Measurements from ENCODE around the gene TMLHE. TPM values are rescaled to one million over a fixed set of nuclear protein-coding genes. Genes with fewer than 3 reads are reported as not detected.

The TMLHE gene
- total RNA-seq, 1 experiment from 2014 or later, result 11.2 TPM

DNA sequence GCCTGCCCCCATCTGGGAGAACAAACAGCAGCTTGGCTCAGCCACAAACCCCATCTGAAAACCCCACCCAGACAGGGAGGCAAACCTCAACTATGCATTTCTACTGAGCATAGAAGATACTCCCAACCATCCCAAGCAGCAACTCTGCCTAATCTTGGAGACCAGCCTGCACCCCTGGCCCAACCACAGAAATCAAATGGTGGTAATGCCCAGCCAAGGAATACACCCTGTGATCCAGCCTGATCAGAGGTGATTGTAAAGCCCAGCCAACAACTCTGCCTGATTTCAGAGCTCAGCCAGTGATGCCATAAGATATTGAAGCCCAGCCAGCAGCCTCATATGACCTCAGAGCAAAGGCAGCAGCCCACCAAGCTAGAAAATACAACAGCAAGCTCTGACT, 19.8 kb downstream of the TMLHE start:
- H3K4me1 Mint-ChIP-seq, result peaks cover 6% of the 10 kb centered on the region; the same call in 1 of the 2 replicates
- H3K4me3 Mint-ChIP-seq, result no peak overlapping the region
- CTCF ChIA-PET, result no interaction called here
- DNase-seq (ENCODE audit: low spot score) (no peak), ATAC-seq (no peak)
- H3K27me3 Mint-ChIP-seq (ENCODE audit: low read depth), result no peaks in the 10 kb centered on the region
- no peak for TF ChIP-seq NFYB (CRISPR knock-in tag; conservative IDR thresholded peaks at IDR 0.05; ENCODE audit: low read depth)
- TF ChIP-seq, protein P1, sequence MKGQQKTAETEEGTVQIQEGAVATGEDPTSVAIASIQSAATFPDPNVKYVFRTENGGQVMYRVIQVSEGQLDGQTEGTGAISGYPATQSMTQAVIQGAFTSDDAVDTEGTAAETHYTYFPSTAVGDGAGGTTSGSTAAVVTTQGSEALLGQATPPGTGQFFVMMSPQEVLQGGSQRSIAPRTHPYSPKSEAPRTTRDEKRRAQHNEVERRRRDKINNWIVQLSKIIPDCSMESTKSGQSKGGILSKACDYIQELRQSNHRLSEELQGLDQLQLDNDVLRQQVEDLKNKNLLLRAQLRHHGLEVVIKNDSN (CRISPR knock-in tag; IDR thresholded peaks at IDR 0.05), result no peak
- TF ChIP-seq, protein P2, sequence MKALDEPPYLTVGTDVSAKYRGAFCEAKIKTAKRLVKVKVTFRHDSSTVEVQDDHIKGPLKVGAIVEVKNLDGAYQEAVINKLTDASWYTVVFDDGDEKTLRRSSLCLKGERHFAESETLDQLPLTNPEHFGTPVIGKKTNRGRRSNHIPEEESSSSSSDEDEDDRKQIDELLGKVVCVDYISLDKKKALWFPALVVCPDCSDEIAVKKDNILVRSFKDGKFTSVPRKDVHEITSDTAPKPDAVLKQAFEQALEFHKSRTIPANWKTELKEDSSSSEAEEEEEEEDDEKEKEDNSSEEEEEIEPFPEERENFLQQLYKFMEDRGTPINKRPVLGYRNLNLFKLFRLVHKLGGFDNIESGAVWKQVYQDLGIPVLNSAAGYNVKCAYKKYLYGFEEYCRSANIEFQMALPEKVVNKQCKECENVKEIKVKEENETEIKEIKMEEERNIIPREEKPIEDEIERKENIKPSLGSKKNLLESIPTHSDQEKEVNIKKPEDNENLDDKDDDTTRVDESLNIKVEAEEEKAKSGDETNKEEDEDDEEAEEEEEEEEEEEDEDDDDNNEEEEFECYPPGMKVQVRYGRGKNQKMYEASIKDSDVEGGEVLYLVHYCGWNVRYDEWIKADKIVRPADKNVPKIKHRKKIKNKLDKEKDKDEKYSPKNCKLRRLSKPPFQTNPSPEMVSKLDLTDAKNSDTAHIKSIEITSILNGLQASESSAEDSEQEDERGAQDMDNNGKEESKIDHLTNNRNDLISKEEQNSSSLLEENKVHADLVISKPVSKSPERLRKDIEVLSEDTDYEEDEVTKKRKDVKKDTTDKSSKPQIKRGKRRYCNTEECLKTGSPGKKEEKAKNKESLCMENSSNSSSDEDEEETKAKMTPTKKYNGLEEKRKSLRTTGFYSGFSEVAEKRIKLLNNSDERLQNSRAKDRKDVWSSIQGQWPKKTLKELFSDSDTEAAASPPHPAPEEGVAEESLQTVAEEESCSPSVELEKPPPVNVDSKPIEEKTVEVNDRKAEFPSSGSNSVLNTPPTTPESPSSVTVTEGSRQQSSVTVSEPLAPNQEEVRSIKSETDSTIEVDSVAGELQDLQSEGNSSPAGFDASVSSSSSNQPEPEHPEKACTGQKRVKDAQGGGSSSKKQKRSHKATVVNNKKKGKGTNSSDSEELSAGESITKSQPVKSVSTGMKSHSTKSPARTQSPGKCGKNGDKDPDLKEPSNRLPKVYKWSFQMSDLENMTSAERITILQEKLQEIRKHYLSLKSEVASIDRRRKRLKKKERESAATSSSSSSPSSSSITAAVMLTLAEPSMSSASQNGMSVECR (CRISPR knock-in tag; IDR thresholded peaks at IDR 0.05; ENCODE audit: borderline replicate concordance), result no peak
- no peak for TF ChIP-seq KAT7 (CRISPR knock-in tag; IDR thresholded peaks at IDR 0.05; ENCODE audit: borderline replicate concordance)
- TF ChIP-seq EMX1 (CRISPR knock-in tag; IDR thresholded peaks at IDR 0.05), result no peak
- TF ChIP-seq CBFB (CRISPR knock-in tag; IDR thresholded peaks at IDR 0.05; ENCODE audit: low read depth), result no peak
- no peak for TF ChIP-seq HMGA2 (CRISPR knock-in tag; IDR thresholded peaks at IDR 0.05)
- TF ChIP-seq GABPB1 (CRISPR knock-in tag; IDR thresholded peaks at IDR 0.05), result no peak
- no peak for TF ChIP-seq ETV6 (CRISPR knock-in tag; IDR thresholded peaks at IDR 0.05)
- H3K27ac Mint-ChIP-seq, result no peak overlapping the region
- POLR2A ChIA-PET, result no interaction called here
- H3K36me3 Mint-ChIP-seq, result peaks cover 22% of the 10 kb centered on the region
- H3K9me3 Mint-ChIP-seq, result peaks cover 21% of the 10 kb centered on the region

DNA sequence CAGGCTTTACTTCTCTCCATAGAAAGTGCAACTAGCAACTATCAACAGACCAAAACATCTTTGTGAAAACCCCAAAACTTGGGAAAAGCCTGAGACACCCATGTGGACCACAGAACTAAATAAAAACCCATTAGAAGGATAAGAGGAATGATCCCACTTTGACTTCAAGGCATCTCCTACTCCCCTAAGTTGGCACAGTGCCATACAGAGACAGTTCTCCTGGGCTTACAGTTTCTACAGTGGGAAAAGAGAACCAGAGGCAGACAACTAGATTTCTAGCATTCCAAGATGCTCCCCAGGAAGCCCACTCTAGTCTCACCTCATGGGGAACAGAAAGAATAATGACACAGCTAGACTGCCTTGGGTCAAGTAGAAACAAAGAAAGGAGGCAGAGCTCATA, 20.4 kb downstream of the TMLHE start:
- TF ChIP-seq, protein P3, sequence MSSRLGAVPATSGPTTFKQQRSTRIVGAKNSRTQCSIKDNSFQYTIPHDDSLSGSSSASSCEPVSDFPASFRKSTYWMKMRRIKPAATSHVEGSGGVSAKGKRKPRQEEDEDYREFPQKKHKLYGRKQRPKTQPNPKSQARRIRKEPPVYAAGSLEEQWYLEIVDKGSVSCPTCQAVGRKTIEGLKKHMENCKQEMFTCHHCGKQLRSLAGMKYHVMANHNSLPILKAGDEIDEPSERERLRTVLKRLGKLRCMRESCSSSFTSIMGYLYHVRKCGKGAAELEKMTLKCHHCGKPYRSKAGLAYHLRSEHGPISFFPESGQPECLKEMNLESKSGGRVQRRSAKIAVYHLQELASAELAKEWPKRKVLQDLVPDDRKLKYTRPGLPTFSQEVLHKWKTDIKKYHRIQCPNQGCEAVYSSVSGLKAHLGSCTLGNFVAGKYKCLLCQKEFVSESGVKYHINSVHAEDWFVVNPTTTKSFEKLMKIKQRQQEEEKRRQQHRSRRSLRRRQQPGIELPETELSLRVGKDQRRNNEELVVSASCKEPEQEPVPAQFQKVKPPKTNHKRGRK (CRISPR knock-in tag; IDR thresholded peaks at IDR 0.05; ENCODE audit: borderline replicate concordance), result no peak
- TF ChIP-seq CREM (CRISPR knock-in tag; IDR thresholded peaks at IDR 0.05) (no peak), TEAD4 (CRISPR knock-in tag; IDR thresholded peaks at IDR 0.05) (no peak), ZNF423 (CRISPR knock-in tag; IDR thresholded peaks at IDR 0.05) (no peak), FOXK1 (CRISPR knock-in tag; IDR thresholded peaks at IDR 0.05) (no peak)
- TF ChIP-seq, protein P4, sequence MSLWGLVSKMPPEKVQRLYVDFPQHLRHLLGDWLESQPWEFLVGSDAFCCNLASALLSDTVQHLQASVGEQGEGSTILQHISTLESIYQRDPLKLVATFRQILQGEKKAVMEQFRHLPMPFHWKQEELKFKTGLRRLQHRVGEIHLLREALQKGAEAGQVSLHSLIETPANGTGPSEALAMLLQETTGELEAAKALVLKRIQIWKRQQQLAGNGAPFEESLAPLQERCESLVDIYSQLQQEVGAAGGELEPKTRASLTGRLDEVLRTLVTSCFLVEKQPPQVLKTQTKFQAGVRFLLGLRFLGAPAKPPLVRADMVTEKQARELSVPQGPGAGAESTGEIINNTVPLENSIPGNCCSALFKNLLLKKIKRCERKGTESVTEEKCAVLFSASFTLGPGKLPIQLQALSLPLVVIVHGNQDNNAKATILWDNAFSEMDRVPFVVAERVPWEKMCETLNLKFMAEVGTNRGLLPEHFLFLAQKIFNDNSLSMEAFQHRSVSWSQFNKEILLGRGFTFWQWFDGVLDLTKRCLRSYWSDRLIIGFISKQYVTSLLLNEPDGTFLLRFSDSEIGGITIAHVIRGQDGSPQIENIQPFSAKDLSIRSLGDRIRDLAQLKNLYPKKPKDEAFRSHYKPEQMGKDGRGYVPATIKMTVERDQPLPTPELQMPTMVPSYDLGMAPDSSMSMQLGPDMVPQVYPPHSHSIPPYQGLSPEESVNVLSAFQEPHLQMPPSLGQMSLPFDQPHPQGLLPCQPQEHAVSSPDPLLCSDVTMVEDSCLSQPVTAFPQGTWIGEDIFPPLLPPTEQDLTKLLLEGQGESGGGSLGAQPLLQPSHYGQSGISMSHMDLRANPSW (CRISPR knock-in tag; conservative IDR thresholded peaks at IDR 0.05; ENCODE audit: low read depth), result no peak
- TF ChIP-seq, protein P5, sequence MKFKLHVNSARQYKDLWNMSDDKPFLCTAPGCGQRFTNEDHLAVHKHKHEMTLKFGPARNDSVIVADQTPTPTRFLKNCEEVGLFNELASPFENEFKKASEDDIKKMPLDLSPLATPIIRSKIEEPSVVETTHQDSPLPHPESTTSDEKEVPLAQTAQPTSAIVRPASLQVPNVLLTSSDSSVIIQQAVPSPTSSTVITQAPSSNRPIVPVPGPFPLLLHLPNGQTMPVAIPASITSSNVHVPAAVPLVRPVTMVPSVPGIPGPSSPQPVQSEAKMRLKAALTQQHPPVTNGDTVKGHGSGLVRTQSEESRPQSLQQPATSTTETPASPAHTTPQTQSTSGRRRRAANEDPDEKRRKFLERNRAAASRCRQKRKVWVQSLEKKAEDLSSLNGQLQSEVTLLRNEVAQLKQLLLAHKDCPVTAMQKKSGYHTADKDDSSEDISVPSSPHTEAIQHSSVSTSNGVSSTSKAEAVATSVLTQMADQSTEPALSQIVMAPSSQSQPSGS (CRISPR knock-in tag; IDR thresholded peaks at IDR 0.05; ENCODE audit: borderline replicate concordance, low read depth), result no peak
- H3K9me3 Mint-ChIP-seq, result peaks cover 23% of the 10 kb centered on the region
- no peak for DNase-seq (ENCODE audit: low spot score)
- CTCF ChIA-PET, result no interaction called here
- peaks cover 24% of the 10 kb centered on the region for H3K36me3 Mint-ChIP-seq
- H3K27ac Mint-ChIP-seq, result no peak overlapping the region
- POLR2A ChIA-PET, result no interaction called here
- ATAC-seq, result no peak
- no peaks in the 10 kb centered on the region for H3K27me3 Mint-ChIP-seq (ENCODE audit: low read depth)
- no peak overlapping the region for H3K4me3 Mint-ChIP-seq
- peaks cover 6% of the 10 kb centered on the region; the same call in 1 of the 2 replicates for H3K4me1 Mint-ChIP-seq
